Muscle layer of duodenum (tissue), 2 donors: ENCODE measurements around the gene PCID2.

ENCODE experiments used
- H3K27ac ChIP-seq: one replicate; pipeline ENCODE4 v1.7.0; 2013; ENCODE audit warnings: mild to moderate bottlenecking, low read length
- H3K27me3 ChIP-seq: one replicate; pipeline ENCODE4 v1.7.0; 2013; ENCODE audit warnings: low read depth, mild to moderate bottlenecking, control low read depth, low read length
- H3K36me3 ChIP-seq, 2 donors: one replicate each; pipeline ENCODE4 v1.7.0; 2013; ENCODE audit warnings: low read length in 2 of 2, control low read depth in 1 of 2, mild to moderate bottlenecking in 1 of 2; ENCODE audit not compliant: insufficient read depth in 2 of 2, control insufficient read depth in 1 of 2
- H3K4me1 ChIP-seq, 2 donors: one replicate each; pipeline ENCODE4 v1.7.0; 2013; ENCODE audit warnings: low read length in 2 of 2, mild to moderate bottlenecking in 2 of 2, control low read depth in 1 of 2, moderate library complexity in 1 of 2; ENCODE audit not compliant: insufficient read depth in 2 of 2, control insufficient read depth in 1 of 2
- H3K4me3 ChIP-seq, 2 donors: one replicate each; pipeline ENCODE4 v1.7.0; 2013; ENCODE audit warnings: low read length in 2 of 2, low read depth in 1 of 2, mild to moderate bottlenecking in 1 of 2
- H3K9me3 ChIP-seq, 2 donors: one replicate each; pipeline ENCODE4 v1.7.0; 2013; ENCODE audit warnings: low read length in 2 of 2, control low read depth in 1 of 2, mild to moderate bottlenecking in 1 of 2; ENCODE audit not compliant: control insufficient read depth in 1 of 2
- donor health status: healthy.

PCID2 gene

DNA sequence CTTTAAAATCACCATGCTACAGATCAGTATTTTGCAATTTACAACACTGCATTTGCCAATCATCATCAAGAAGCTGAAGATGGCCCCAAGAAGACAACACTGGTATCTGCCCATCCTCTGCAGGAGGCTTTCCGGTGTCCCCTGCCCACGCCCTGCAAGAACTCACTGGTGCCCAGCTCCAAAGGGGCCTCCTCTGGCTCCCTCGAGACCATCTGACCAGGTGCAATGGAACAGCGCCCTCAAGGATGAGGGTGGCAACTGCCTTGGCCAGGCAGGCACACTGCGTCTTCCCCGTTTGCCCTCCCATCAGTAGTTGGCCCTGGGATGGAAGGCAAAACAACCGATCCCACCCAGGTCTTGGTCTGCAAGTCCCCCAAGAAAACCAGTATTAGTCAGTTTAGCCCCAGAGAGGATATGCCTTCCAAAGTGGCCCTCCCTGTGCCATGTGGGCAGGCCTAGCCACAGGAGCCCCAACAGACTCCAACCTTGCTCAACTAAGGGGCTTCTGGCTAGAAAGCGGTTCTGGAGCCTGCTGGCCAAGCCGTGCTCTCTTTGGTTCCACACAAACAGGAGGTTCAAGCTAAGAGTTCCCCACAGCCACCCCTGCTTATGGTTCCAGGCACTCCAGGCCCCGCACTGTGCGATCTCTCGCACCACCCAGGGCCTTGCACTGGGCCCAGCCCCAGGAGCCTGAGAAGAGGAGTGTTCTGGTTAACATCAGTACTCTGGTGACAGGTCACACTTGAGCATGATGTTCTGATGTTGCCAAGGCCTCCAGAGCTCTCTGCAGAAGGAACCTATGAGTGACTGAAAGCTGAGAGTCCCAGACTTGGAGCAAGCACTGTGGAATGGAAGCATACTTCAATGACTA is 4.7 kb downstream of the PCID2 start:
- Histone ChIP-seq H3K27me3 (no peaks in the 10 kb centered on the region), H3K9me3 (no peaks in the 10 kb centered on the region), H3K36me3 (peaks cover 10 to 18% of the 10 kb centered on the region in 2 donors), H3K4me3 (no peak overlapping the region), H3K27ac (no peak overlapping the region), H3K4me1 (peaks cover 16 to 52% of the 10 kb centered on the region in 2 donors)

DNA sequence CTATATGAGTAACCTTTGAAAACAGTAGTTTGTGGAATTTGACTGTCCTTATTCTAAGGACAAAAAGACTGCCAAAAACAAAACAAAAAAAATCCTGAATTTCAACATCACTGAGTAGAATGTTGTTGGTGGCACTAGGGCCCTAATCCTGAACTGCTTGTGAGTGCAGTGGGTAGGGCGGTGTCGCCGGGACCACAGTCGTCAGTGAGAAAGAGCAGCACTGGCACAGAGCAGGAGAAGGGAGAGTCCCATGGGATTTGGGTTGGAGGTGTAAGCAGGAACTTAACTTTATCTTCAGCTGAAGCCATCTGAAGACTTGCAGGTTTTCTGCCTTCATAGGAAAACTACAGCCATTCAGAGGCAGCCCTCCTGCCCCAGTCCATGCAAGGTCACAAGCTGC is 5.6 kb downstream of the PCID2 start:
- Histone ChIP-seq H3K27me3 (no peaks in the 10 kb centered on the region), H3K9me3 (no peaks in the 10 kb centered on the region), H3K4me1 (peaks cover 16 to 52% of the 10 kb centered on the region in 2 donors), H3K4me3 (no peak overlapping the region), H3K36me3 (peaks cover 15 to 16% of the 10 kb centered on the region in 2 donors), H3K27ac (no peak overlapping the region)

DNA sequence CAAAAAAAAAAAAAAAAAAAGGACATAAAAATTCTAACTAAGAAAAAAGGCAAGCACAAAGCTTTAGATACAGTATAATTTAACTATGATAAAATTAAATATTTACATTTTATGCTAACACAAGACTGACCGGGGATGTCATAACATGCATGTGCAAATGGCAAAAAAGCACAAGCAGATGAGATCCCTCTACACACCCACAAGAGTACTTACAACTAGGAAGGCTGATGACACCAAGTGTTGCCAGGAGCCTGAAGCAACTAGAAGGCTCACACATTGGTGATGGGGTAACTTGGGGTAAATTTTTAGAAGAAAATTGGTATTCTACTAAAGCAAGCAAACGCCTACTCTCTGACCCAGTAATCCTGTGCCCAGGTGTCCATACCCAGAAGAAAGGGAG is 6.7 kb downstream of the PCID2 start:
- Histone ChIP-seq H3K9me3 (no peaks in the 10 kb centered on the region), H3K4me3 (no peak overlapping the region), H3K36me3 (peaks cover 26 to 27% of the 10 kb centered on the region in 2 donors), H3K4me1 (peaks cover 8 to 41% of the 10 kb centered on the region in 2 donors), H3K27me3 (no peaks in the 10 kb centered on the region), H3K27ac (no peak overlapping the region)

GRCh38 chr13:113196970-113197737 is 11.3 kb downstream of the PCID2 start:
- no peak overlapping the region for H3K4me3 ChIP-seq
- H3K36me3 ChIP-seq, result peaks cover 61 to 62% of the 10 kb centered on the region in 2 donors
- H3K4me1 ChIP-seq, result no peaks in the 10 kb centered on the region
- no peak overlapping the region for H3K27ac ChIP-seq
- no peaks in the 10 kb centered on the region for H3K9me3 ChIP-seq
- no peaks in the 10 kb centered on the region for H3K27me3 ChIP-seq

GRCh38 chr13:113195360-113195759 is 13.1 kb downstream of the PCID2 start:
- H3K36me3 ChIP-seq, result peaks cover 65 to 74% of the 10 kb centered on the region in 2 donors

GRCh38 chr13:113192902-113193301 is 15.6 kb downstream of the PCID2 start:
- H3K27ac ChIP-seq, result no peak overlapping the region
- H3K4me1 ChIP-seq, result no peaks in the 10 kb centered on the region
- no peaks in the 10 kb centered on the region for H3K9me3 ChIP-seq
- no peaks in the 10 kb centered on the region for H3K27me3 ChIP-seq
- no peak overlapping the region for H3K4me3 ChIP-seq
- peaks cover 54 to 71% of the 10 kb centered on the region in 2 donors for H3K36me3 ChIP-seq

More at GRCh38 chr13:113195360-113195759, 13.1 kb downstream of the PCID2 start:
- H3K9me3 ChIP-seq, result no peaks in the 10 kb centered on the region
- H3K4me1 ChIP-seq, result no peaks in the 10 kb centered on the region
- H3K4me3 ChIP-seq, result no peak overlapping the region
- H3K27ac ChIP-seq, result no peak overlapping the region
- no peaks in the 10 kb centered on the region for H3K27me3 ChIP-seq

DNA sequence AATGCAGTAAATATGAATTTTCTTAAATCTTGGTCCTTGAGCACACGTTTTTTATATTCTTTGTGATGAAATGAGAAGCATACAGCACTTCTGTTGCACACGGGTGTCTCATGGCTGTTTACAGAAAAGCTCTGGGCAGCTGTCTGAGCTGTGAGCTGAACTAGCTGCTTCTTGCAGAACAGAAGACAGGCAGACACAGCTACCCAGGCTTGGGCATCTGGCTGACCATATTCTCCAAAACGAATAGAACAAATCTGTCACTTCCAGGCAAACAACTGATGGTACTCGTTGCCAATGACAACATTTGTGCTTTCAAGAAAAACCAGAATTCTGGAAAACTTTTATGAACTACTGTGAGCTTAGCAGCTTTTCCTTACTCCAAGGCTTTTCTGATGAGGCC is 16.2 kb downstream of the PCID2 start:
- no peaks in the 10 kb centered on the region for H3K4me1 ChIP-seq
- peaks cover 48 to 70% of the 10 kb centered on the region in 2 donors for H3K36me3 ChIP-seq
- no peaks in the 10 kb centered on the region for H3K27me3 ChIP-seq
- no peaks in the 10 kb centered on the region for H3K9me3 ChIP-seq
- H3K4me3 ChIP-seq, result no peak overlapping the region
- no peak overlapping the region for H3K27ac ChIP-seq

GRCh38 chr13:113190181-113190580 is 18.3 kb downstream of the PCID2 start:
- H3K9me3 ChIP-seq, result no peaks in the 10 kb centered on the region
- no peaks in the 10 kb centered on the region for H3K27me3 ChIP-seq
- no peak overlapping the region for H3K4me3 ChIP-seq
- H3K36me3 ChIP-seq, result peaks cover 34 to 67% of the 10 kb centered on the region in 2 donors
- H3K27ac ChIP-seq, result no peak overlapping the region
- no peaks in the 10 kb centered on the region for H3K4me1 ChIP-seq

- Histone ChIP-seq H3K4me1 (no peaks in the 10 kb centered on the region), H3K27me3 (no peaks in the 10 kb centered on the region), H3K36me3 (peaks cover 28 to 72% of the 10 kb centered on the region in 2 donors), H3K4me3 (no peak overlapping the region), H3K27ac (no peak overlapping the region), H3K9me3 (no peaks in the 10 kb centered on the region)
These were observed 20.4 kb downstream of the PCID2 start for GRCh38 chr13:113187883-113188665.

DNA sequence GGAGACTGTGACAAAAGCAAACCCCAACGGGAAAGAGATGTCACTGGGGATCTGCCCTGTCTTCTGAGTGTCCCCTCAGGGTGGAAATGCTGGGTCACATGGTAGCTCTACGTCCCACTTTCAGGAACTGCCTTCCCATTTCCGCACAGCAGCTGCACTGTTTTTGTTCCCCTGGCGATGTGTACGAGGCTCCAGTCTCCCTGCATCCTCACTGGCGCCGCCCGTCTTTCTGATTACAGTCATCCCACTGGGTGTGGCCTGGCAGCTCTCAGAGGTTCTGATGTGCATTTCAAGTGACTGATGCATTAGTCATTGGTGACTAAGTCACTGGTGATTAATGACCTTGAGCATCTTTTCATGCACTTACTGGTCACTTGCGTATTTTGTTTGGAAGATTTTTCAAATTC is 21.2 kb downstream of the PCID2 start:
- H3K4me3 ChIP-seq, result no peak overlapping the region

More for the DNA sequence above, 21.2 kb downstream of the PCID2 start:
- Histone ChIP-seq H3K27me3 (no peaks in the 10 kb centered on the region), H3K9me3 (no peaks in the 10 kb centered on the region), H3K4me1 (no peaks in the 10 kb centered on the region), H3K36me3 (peaks cover 24 to 73% of the 10 kb centered on the region in 2 donors), H3K27ac (no peak overlapping the region)
